ENCODE results near the gene APMAP.

The APMAP gene

DNA sequence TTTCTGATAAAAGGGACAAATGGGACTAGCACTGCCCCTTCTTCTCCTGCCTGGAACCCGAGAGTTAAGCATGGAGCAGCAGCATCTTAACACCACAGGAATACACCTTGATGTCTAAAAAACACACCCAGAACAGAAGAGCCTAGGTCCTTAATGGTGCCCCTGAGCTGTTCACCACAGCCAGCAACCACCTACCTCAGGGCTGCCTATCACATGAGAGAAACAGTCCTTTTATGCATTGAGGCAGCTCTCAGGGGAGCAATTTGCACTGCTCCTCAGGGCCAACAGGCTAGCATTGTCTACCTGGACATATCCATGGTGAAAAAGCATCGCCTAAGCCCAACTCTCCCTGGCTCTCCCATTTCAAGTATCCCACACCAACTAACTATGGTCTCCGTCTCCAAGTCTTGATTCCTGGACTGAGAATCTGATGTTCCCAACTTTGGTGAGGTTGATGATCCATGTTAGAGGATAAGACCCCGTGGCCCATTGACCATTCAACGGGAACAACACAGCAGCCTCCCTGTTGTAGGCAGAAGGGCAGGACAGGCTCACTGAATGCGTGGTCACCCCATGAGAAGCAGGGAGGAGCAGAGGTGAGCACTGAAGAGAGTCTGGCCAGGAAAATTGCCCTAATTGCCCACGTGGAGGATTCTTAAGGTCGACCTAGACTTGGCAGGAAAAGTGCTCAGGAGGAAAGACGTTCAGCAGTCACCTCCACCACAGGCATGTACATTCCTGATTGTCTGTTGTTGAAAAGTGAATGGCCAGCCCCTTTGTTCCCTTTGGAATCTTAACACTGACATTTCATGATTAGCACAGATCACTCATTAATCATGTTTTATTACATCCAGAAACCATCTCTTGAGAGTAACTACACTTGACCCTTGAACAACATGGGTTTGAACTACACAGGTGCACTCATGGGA is 4.2 kb upstream of the APMAP start:
- Histone ChIP-seq H3K27me3 (ENCODE audit: insufficient read depth, low read length) (peaks cover 11% of the 10 kb centered on the region), H3K9me3 (ENCODE audit: low read length) (no peaks in the 10 kb centered on the region), H3K4me1 (ENCODE audit: insufficient read depth, low read length) (peaks cover 23% of the 10 kb centered on the region), H3K4me3 (ENCODE audit: low read length) (no peak overlapping the region), H3K36me3 (ENCODE audit: insufficient read depth, low read length) (no peaks in the 10 kb centered on the region), H2AFZ (ENCODE audit: low read depth, low read length) (no peak overlapping the region)

DNA sequence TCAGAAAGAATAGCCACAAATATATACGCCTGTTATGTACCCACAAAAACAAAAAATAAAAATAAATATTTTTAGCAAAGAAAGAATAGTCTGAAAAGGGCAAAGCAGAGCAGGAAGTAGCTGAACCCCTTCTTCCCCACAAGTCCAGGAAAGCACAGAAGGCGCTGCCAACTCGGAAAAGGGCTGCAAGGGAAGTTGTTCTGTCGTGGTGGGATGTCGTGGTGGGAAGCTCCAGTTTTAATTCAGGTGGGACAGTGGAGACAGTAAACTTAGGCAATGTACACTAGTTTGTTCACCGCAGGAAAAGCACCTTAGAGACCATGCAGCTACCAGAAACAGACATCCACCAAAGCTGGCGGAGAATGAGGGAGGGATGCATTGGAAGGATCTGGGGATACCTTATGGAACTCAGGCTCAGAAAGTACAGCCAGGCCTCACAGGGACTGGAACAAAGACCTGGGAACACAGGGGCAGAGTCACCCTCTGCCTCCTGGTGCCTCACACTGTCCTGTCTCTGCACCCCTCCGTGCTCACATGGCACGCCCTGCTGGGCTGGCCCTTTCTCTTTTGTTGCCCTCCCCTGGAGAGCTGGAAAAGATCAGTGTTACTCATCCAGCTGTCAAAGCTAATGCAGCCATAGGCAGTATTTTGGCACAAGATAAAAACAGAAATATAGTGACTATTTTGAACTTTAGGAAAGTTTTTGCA is 3.3 kb upstream of the APMAP start:
- Histone ChIP-seq H3K36me3 (ENCODE audit: insufficient read depth, low read length) (no peaks in the 10 kb centered on the region), H2AFZ (ENCODE audit: low read depth, low read length) (no peak overlapping the region), H3K9me3 (ENCODE audit: low read length) (no peaks in the 10 kb centered on the region), H3K4me3 (ENCODE audit: low read length) (no peak overlapping the region), H3K4me1 (ENCODE audit: insufficient read depth, low read length) (peaks cover 31% of the 10 kb centered on the region), H3K27me3 (ENCODE audit: insufficient read depth, low read length) (peaks cover 11% of the 10 kb centered on the region)

DNA sequence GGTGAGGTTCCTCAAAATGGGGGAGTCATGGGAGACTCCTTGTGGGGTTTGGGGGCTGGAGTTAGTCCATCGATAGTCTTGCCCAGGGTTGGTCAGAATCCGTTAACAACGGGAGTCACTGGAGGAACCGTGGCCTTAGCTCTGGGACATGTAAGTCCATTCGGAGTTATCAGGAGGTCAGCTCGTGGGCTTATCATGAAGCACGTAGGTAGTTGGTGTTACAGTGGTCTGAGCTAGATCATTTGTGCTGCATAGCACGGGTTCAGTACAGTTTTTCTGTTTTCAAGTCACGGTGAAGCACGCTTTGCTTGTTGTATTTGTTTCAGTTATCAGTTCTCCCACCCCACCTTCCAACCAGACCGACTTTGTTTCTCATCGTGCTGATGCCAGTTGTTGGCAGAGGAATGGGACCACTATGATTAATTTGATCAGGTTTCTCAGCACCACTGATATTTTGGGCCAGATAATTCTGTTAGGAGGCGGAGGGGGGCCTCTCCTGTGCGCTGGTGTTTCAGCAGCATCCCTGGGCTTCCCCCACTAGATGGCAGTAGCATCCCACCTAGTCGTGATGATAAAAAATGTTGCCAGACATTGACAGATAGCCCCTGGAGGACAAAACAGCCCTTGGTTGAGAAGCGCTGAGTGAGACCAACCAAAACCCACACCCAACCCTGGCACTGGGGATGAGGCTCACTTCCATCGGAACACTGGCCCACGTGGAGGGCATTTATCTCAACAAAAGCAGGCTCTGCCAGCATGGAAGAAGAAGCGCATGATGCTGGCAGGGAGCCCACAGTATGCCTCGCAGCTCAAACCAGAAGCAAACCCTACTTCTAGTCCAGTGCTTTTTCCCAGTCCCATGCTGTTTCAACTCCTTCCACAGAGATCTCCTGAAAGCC is 2.2 kb upstream of the APMAP start:
- Histone ChIP-seq H3K27me3 (ENCODE audit: insufficient read depth, low read length) (peaks cover 7% of the 10 kb centered on the region), H2AFZ (ENCODE audit: low read depth, low read length) (no peak overlapping the region), H3K4me1 (ENCODE audit: insufficient read depth, low read length) (peaks cover 39% of the 10 kb centered on the region), H3K9me3 (ENCODE audit: low read length) (no peaks in the 10 kb centered on the region), H3K36me3 (ENCODE audit: insufficient read depth, low read length) (no peaks in the 10 kb centered on the region), H3K4me3 (ENCODE audit: low read length) (no peak overlapping the region)

DNA sequence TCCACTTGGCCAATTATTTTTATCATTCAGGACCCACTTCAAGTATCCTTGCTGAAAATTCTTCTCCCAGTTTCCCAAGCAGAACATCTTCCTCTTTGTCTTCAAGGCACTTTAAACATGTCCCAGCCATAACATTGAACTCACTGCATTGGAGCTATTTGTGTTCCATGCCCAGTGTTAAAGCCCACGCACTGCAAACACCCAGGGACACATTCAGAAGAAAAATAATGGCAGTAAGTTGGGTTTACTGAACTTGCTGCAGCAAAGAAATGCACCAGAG is 1.6 kb upstream of the APMAP start:
- Histone ChIP-seq H3K36me3 (ENCODE audit: insufficient read depth, low read length) (peaks cover 2% of the 10 kb centered on the region), H3K4me3 (ENCODE audit: low read length) (no peak overlapping the region), H3K9me3 (ENCODE audit: low read length) (no peaks in the 10 kb centered on the region), H3K4me1 (ENCODE audit: insufficient read depth, low read length) (peaks cover 39% of the 10 kb centered on the region), H2AFZ (ENCODE audit: low read depth, low read length) (no peak overlapping the region), H3K27me3 (ENCODE audit: insufficient read depth, low read length) (peaks cover 7% of the 10 kb centered on the region)

DNA sequence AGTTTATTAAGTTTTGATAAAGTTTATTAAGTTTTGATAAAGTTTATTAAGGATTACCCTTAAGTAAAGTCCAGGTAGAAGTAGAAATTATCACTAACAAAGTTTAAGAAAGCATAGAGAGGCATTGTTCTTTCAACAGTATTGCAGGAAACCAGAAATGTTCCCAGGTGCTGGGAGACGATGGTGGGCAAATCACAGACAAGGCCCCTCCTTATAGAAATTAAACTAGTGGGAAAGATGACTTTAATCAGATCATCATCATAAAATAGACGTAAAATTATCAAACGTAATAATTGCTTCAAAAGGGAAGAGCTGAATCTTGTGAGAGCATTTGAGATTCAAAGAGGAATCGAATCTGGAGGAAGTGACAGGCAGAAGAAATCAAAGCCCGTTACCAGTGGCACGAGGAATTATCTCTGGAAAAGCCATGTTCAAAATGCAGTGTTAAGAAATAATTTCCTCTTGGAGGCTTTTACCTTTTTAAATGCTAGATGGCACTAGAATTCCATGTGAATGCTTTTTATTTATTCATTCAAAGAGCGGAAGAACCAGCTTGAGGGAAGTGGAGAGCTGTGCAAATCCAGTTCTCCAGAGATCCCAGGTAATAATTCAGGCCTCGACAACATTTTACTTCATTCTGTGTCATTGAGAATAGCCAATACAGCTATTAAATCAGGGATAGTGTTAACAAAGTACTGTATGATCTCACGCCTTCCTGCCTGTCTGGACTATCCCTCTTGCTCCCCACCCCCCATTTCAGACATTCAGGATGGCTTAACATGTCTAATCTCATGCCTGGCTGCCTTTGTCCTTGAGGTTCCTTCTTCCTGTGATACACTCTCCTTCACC is 1.0 kb upstream of the APMAP start:
- Histone ChIP-seq H3K36me3 (ENCODE audit: insufficient read depth, low read length) (peaks cover 2% of the 10 kb centered on the region), H3K9me3 (ENCODE audit: low read length) (no peaks in the 10 kb centered on the region), H3K4me3 (ENCODE audit: low read length) (peak overlapping the region; percentile 79), H2AFZ (ENCODE audit: low read depth, low read length) (peak overlapping the region; percentile 64), H3K4me1 (ENCODE audit: insufficient read depth, low read length) (peaks cover 39% of the 10 kb centered on the region), H3K27me3 (ENCODE audit: insufficient read depth, low read length) (peaks cover 4% of the 10 kb centered on the region)

DNA sequence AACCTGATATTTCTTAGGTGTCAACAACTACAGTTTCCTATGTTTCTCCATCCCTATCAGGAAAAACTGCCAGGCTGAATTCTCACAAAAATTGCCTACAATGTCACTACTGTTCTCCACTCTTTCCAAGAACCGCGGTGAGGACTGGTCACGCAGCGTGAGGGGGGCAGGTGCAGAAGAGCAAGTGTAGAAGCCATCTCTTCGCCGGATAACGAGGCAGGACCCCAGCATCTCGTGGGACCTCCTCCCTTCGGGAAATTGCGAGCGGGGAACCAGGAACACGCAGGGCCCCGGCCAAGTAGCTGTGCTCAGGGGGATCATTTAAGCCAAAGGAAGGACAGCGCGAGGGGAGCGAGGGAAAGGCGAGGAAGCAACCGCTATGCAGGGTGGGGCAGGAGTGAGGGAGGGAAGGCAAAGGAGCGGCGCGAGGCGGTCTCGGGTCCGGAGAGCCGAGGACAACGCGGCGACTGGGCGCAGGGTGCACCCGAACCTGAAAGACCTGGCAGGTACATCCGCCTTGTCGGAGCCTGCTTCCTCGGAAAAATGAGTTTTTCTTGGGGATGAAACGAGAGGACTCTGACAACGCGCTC is 559 bp downstream of the APMAP start:
- Histone ChIP-seq H2AFZ (ENCODE audit: low read depth, low read length) (peak overlapping the region; percentile 64), H3K4me1 (ENCODE audit: insufficient read depth, low read length) (peaks cover 39% of the 10 kb centered on the region), H3K36me3 (ENCODE audit: insufficient read depth, low read length) (peaks cover 2% of the 10 kb centered on the region), H3K4me3 (ENCODE audit: low read length) (peak overlapping the region; percentile 79), H3K9me3 (ENCODE audit: low read length) (no peaks in the 10 kb centered on the region), H3K27me3 (ENCODE audit: insufficient read depth, low read length) (no peaks in the 10 kb centered on the region)

DNA sequence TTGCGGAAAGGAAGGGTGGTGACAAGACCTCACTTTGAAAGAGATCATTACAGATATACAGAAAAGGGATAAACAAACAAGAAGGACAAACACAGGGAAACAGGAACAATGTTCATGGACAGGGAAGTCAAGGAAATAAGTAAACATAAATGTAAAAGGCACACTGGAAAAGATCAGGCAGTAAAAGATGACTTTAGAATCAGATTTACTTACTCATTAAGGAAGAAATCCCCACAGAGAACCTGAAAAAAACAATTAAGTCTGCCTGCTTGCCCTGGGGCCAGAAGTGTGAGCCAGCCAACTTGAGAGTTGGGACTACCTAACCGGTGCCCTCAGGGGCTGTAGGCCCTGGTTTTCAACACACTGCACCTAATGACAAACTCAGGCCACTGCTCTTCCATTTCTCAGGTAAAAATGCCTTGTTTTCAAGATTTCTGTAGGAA is 1.7 kb downstream of the APMAP start:
- peaks cover 2% of the 10 kb centered on the region for H3K36me3 ChIP-seq (ENCODE audit: insufficient read depth, low read length)
- H3K9me3 ChIP-seq (ENCODE audit: low read length): no peaks in the 10 kb centered on the region
- H3K27me3 ChIP-seq (ENCODE audit: insufficient read depth, low read length): no peaks in the 10 kb centered on the region
- H2AFZ ChIP-seq (ENCODE audit: low read depth, low read length): no peak overlapping the region
- peaks cover 37% of the 10 kb centered on the region for H3K4me1 ChIP-seq (ENCODE audit: insufficient read depth, low read length)
- H3K4me3 ChIP-seq (ENCODE audit: low read length): peak overlapping the region; percentile 79

DNA sequence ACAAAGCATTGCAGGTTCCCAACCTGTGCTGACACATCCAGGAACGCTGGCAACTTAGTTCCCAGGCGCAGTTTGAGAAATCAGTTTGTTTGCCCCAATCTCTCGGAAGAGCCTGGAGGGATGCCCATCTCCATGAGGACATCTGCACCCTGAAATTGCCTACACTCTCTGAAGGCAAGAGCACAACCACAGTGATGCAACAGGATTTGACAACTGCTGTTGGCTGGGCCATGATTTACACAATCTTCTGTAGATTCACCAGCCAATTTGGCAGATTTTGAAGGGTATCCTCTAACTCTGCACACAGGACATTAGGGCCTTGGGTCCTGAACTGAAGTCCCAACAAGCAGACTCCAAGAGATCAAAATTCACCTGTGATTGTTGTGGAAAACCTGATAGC is 3.4 kb downstream of the APMAP start:
- no peak overlapping the region for H3K4me3 ChIP-seq (ENCODE audit: low read length)
- peaks cover 31% of the 10 kb centered on the region for H3K4me1 ChIP-seq (ENCODE audit: insufficient read depth, low read length)
- H3K36me3 ChIP-seq (ENCODE audit: insufficient read depth, low read length): peaks cover 2% of the 10 kb centered on the region

DNA sequence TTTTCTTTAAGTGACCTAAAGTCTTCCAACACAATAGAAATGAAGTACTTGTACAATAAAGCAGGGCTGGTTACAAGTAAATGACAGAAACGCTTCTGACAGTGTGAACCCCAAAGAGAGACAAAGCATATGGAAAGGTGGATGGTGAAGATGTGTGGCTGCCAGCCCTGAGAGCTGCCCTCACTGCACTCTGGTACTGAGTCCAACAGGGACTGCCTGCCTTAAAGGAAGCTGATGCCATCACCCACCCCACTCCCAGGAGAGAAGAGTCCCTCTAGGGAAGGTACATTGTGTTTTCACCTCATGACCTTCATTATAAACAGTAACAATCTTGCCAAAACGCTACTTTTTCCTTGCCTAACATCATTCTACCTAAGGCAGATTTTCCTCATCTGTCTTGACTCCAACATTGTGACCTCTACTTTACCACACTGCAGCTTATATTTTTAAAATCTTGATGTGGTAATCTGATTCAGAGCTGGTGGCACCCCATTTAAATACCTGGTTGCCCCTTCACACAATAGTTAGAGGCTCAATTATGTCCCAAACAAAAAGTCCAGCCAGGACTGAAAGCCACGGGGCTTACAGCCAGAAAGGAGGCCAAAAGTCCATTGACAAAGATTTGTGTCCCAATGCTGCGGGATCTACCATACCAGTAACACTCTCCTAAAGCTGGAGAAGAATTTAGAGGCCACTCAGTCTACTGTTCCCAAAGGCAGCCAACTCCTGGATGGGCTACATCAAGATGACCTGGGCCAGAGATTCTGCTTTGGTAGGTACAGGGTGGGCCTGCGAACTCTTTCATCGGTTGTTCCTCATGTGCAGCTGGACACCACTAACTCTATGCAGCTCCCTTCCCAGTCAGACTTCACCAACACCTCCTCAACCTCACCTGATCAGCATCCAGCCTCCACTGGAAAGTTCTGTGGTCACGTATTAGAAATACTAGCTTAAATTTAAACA is 4.4 kb downstream of the APMAP start:
- H3K4me3 ChIP-seq (ENCODE audit: low read length): no peak overlapping the region
- peaks cover 5% of the 10 kb centered on the region for H3K36me3 ChIP-seq (ENCODE audit: insufficient read depth, low read length)
- no peaks in the 10 kb centered on the region for H3K9me3 ChIP-seq (ENCODE audit: low read length)
- H3K4me1 ChIP-seq (ENCODE audit: insufficient read depth, low read length): peaks cover 21% of the 10 kb centered on the region
- H3K27me3 ChIP-seq (ENCODE audit: insufficient read depth, low read length): no peaks in the 10 kb centered on the region
- H2AFZ ChIP-seq (ENCODE audit: low read depth, low read length): no peak overlapping the region

More for the DNA sequence above, 3.4 kb downstream of the APMAP start:
- Histone ChIP-seq H3K27me3 (ENCODE audit: insufficient read depth, low read length) (no peaks in the 10 kb centered on the region), H2AFZ (ENCODE audit: low read depth, low read length) (no peak overlapping the region), H3K9me3 (ENCODE audit: low read length) (no peaks in the 10 kb centered on the region)

DNA sequence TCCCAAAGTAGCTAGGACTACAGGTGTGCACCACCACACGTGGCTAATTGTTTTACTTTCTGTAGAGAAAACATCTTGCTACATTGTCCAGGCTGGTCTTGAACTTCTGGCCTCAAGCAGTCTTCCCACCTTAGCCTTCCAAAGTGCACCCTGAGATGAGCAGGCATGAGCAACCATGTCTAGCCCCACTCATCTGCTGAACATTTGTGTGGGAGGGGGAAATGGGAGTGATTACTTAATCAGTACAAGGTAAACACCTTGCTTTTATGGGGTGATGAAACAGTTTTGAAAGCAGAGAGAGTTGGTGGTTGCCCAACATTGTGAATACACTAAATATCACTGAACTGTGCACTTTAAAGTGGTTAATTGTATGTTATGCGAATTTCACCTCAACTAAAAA is 5.3 kb downstream of the APMAP start:
- Histone ChIP-seq H3K36me3 (ENCODE audit: insufficient read depth, low read length) (peaks cover 14% of the 10 kb centered on the region), H3K4me1 (ENCODE audit: insufficient read depth, low read length) (peaks cover 18% of the 10 kb centered on the region), H2AFZ (ENCODE audit: low read depth, low read length) (no peak overlapping the region), H3K27me3 (ENCODE audit: insufficient read depth, low read length) (no peaks in the 10 kb centered on the region), H3K4me3 (ENCODE audit: low read length) (no peak overlapping the region), H3K9me3 (ENCODE audit: low read length) (no peaks in the 10 kb centered on the region)

DNA sequence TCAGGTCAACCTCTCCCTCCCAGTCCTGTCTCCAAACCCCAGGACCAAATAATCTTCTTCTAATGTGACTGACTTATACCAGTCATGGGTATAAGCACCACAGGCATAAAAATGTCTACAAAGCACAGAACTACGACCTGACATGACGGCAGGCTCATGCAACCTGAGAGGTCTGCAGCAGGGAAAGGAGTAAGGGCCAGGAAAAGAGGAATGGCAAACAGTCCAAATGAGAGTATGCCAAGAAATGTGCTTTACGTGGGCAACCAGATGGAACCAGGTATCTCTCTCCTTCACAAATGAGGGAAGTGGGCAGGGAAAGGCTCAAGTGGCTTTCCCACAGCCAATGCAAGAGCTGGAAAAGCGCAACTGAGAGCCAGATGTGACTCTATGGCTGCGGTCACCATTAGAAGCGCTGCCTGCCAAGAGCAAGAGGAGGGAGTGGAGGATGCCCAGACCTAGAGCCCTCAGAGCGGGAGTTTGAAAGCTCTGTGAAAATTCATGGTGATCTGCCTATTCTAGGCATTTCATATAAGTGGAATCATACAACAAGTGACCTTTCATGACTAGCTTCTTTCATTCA is 6.0 kb downstream of the APMAP start:
- no peak overlapping the region for H3K4me3 ChIP-seq (ENCODE audit: low read length)
- H3K36me3 ChIP-seq (ENCODE audit: insufficient read depth, low read length): peaks cover 20% of the 10 kb centered on the region
- peaks cover 14% of the 10 kb centered on the region for H3K4me1 ChIP-seq (ENCODE audit: insufficient read depth, low read length)
- H3K9me3 ChIP-seq (ENCODE audit: low read length): peaks cover 3% of the 10 kb centered on the region
- H3K27me3 ChIP-seq (ENCODE audit: insufficient read depth, low read length): no peaks in the 10 kb centered on the region
- H2AFZ ChIP-seq (ENCODE audit: low read depth, low read length): no peak overlapping the region

Measured in neuron (in vitro differentiated cells).